Stimulated activated CD8-positive, alpha-beta memory T cell treated with anti-CD3 and anti-CD28 coated beads, Interleukin-15, amount 100 ng/mL, for 24 hours (primary cell): ENCODE measurements around the gene NEU4.

ENCODE experiments used
- DNase-seq: peaks from one replicate; pipeline ENCODE4 v3.0.0-alpha.2; 2020; ENCODE audit warnings: low read depth

The NEU4 gene

GRCh38 chr2:241853651-241854341, 44.8 kb downstream of the NEU4 start:
- no peak for DNase-seq

GRCh38 chr2:241854342-241855244, 45.6 kb downstream of the NEU4 start:
- no peak for DNase-seq

GRCh38 chr2:241855245-241855887, 46.4 kb downstream of the NEU4 start:
- no peak for DNase-seq

GRCh38 chr2:241855888-241856422, 47.0 kb downstream of the NEU4 start:
- no peak for DNase-seq

GRCh38 chr2:241857041-241857541, 48.1 kb downstream of the NEU4 start:
- no peak for DNase-seq

- DNase-seq, result no peak
Measured at GRCh38 chr2:241857572-241858121, 48.7 kb downstream of the NEU4 start.

GRCh38 chr2:241858206-241859016, 49.4 kb downstream of the NEU4 start, which contains the start of gene PDCD1:
PDCD1 (minus strand) TSS chr2:241858894; CDS start chr2:241858838, 56 bp downstream.
- no peak for DNase-seq

- no peak for DNase-seq
Measured at GRCh38 chr2:241859017-241859435, 50.0 kb downstream of the NEU4 start.

GRCh38 chr2:241859436-241860183, 50.6 kb downstream of the NEU4 start:
- no peak for DNase-seq

GRCh38 chr2:241860184-241861078, 51.4 kb downstream of the NEU4 start:
- DNase-seq, result no peak

GRCh38 chr2:241861264-241861663, 52.3 kb downstream of the NEU4 start:
- no peak for DNase-seq

- no peak for DNase-seq
Measured at GRCh38 chr2:241862093-241862492, 53.1 kb downstream of the NEU4 start.

GRCh38 chr2:241862775-241863535, 54.0 kb downstream of the NEU4 start:
- no peak for DNase-seq

GRCh38 chr2:241863536-241863954, 54.6 kb downstream of the NEU4 start:
- no peak for DNase-seq

GRCh38 chr2:241864168-241864849, 55.3 kb downstream of the NEU4 start:
- no peak for DNase-seq

- no peak for DNase-seq
Measured at GRCh38 chr2:241864850-241865213, 55.8 kb downstream of the NEU4 start.

GRCh38 chr2:241865416-241865956, 56.5 kb downstream of the NEU4 start:
- no peak for DNase-seq
